GM18520 (cell line): Measurements from ENCODE around the gene NFATC4.
"Not testable (repeated sequence)": the region's sequence is repeated elsewhere in the genome, so short reads cannot be mapped to it uniquely, and the experiment has no call there.

Experiments used
- ATAC-seq: cut with Tn5 transposase; IDR thresholded peaks from one replicate; pipeline ENCODE4 v1.9.1; 2021; ENCODE audit not compliant: unreplicated experiment

Gene NFATC4

DNA sequence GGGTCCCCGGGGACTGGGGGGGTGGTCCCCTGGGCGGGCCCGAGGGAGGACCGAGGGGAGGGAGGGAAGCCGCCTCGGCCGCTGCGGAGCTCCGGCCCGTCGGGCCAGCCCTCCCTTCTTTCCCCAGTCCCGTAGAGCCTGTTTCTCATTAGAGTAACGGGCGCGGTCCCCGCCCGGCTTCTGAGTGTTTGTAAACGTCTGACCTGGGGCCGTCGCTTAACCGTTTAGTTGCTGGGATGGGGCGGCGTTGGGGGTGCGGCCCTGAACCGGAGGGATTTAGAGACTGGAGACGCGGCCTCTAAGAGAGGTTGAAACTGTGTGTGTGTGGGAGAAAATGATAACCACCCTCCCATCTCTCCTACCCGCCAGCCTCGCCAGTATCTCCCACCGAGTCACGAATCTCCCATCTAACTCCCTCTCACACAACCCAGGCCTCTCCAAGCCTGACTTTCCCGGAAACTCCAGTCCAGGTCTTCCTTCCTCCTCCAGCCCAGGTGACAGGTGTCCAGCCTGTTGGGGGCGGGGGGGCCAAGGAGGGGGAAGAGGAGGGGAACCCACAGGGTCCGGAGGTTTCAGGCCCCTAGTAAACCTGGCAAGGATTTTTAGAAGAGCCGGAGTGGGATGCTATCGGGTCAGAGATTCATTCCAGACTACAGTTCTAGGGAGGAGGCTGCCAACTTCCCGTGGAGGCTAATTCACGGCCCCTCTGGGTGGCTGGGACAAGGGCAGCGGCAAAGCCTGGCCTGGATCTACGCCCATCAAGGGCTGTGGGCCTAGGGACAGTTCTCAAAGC, 1.1 kb upstream of the NFATC4 start:
- ATAC-seq = peak; percentile 14

DNA sequence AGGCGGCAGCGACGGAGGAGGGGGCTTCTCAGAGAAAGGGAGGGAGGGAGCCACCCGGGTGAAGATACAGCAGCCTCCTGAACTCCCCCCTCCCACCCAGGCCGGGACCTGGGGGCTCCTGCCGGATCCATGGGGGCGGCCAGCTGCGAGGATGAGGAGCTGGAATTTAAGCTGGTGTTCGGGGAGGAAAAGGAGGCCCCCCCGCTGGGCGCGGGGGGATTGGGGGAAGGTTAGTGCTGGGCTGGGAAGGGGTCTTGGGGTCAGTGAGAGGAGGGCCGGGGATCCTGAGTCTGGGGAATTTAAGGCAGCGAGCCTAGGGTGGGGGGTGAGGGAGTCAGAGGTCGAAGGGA, 203 bp downstream of the NFATC4 start:
- no peak for ATAC-seq

DNA sequence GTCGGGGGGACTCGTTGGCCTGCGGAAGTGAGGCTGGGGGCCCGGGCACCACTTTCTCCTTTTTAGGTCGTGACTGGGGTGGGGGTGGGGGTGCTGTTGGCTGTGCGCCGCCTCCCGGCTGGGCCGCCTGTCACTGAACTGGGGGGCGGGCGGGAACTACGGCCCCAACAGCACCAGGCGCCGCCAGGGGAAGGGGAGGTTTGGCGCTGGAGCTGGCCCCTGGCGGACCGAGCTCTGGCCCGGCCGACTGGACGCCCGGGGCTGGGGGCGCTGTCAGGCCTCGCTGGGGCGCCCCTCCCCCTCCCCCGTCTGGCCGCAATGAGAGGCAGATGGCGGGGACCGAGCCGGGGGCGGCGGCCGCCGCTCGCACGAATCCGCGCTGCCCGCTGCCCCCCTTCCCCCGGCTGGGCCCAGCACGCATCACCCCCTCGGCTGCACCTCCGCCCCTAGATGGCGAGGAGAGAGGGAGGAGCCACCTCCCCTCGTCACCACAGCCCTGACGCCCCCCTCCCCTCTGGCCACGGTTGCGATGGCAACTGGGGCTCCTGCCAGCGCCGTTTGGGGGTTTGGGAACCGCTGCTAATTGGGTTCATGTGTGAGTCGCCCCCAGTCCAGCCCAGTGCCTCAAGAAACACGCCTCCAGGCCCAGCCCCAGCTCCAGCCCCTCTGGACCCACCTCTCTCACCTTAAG, 723 bp downstream of the NFATC4 start:
- ATAC-seq = no peak

DNA sequence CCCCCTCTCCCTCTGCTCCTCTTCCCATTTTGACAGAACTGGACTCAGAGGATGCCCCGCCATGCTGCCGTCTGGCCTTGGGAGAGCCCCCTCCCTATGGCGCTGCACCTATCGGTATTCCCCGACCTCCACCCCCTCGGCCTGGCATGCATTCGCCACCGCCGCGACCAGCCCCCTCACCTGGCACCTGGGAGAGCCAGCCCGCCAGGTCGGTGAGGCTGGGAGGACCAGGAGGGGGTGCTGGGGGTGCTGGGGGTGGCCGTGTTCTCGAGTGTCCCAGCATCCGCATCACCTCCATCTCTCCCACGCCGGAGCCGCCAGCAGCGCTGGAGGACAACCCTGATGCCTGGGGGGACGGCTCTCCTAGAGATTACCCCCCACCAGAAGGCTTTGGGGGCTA, 1.5 kb downstream of the NFATC4 start:
- no peak for ATAC-seq

DNA sequence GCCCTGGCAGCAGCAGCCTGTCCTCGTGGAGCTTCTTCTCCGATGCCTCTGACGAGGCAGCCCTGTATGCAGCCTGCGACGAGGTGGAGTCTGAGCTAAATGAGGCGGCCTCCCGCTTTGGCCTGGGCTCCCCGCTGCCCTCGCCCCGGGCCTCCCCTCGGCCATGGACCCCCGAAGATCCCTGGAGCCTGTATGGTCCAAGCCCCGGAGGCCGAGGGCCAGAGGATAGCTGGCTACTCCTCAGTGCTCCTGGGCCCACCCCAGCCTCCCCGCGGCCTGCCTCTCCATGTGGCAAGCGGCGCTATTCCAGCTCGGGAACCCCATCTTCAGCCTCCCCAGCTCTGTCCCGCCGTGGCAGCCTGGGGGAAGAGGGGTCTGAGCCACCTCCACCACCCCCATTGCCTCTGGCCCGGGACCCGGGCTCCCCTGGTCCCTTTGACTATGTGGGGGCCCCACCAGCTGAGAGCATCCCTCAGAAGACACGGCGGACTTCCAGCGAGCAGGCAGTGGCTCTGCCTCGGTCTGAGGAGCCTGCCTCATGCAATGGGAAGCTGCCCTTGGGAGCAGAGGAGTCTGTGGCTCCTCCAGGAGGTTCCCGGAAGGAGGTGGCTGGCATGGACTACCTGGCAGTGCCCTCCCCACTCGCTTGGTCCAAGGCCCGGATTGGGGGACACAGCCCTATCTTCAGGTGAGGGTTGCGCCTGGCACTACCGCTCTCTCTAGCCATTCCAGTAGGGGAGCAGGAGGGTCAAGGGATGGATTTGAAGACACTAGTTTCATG, 2.1 kb downstream of the NFATC4 start:
- ATAC-seq = no peak

GRCh38 chr14:24370748-24371147, 2.8 kb downstream of the NFATC4 start:
- no peak for ATAC-seq

DNA sequence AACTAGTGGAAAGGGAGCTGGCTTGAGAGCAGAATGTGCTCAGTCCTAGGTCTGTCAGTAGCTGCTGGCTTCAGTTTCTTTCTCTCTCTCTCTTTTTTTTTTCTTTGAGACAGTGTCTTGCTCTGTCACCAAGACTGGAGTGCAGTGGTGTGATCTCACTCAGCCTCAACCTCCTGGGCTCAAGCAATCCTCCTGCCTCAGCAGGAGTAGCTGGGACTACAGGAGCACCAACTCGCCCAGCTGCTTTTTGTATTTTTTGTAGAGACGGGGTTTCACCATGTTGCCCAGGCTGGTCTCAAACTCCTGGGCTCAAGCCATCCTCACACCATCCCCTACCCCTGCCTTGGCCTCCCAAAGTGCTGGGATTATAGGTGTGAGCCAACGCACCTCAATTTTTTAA, 3.6 kb downstream of the NFATC4 start:
- not testable (repeated sequence) for ATAC-seq

- no peak for ATAC-seq
Measured at GRCh38 chr14:24372701-24373416, 4.9 kb downstream of the NFATC4 start.

DNA sequence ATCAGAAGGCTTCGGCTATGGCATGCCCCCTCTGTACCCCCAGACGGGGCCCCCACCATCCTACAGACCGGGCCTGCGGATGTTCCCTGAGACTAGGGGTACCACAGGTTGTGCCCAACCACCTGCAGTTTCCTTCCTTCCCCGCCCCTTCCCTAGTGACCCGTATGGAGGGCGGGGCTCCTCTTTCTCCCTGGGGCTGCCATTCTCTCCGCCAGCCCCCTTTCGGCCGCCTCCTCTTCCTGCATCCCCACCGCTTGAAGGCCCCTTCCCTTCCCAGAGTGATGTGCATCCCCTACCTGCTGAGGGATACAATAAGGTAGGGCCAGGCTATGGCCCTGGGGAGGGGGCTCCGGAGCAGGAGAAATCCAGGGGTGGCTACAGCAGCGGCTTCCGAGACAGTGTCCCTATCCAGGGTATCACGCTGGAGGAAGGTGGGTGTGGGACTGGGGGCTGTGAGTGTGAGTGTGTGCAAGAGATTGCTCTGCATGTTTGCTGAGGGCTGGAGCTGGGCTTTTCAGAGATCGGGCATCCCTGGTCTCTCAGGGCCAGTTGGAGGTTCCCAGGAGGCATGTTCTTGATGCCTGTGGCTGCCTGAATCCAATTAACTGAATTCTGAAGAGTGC, 8.6 kb downstream of the NFATC4 start:
- ATAC-seq = no peak

- no peak for ATAC-seq
Measured at GRCh38 chr14:24377126-24377525, 9.1 kb downstream of the NFATC4 start.

DNA sequence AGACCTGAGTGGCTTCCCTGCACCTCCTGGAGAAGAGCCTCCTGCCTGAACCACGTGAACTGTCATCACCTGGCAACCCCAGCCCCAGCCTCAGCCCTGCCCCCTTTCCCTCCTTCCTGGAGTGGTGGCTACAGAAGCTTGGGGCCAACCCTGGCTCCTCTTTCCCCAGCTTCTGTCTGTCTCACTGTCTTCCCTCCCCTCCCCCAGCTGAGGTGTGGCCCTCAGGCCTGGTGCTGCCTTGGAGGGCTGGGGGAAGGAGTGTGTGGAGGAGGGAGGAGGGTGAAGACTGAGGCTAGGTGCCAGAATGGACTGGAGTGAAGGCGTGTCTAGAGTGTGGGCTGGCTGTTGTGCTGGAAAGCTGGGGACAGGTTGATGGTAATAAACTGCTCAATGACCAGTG, 9.7 kb downstream of the NFATC4 start:
- no peak for ATAC-seq

GRCh38 chr14:24378327-24378726, 10.3 kb downstream of the NFATC4 start:
- ATAC-seq = no peak

- no peak for ATAC-seq
Measured at GRCh38 chr14:24378981-24379906, 11.3 kb downstream of the NFATC4 start.

- no peak for ATAC-seq
Measured at GRCh38 chr14:24379907-24380730, 12.1 kb downstream of the NFATC4 start.

DNA sequence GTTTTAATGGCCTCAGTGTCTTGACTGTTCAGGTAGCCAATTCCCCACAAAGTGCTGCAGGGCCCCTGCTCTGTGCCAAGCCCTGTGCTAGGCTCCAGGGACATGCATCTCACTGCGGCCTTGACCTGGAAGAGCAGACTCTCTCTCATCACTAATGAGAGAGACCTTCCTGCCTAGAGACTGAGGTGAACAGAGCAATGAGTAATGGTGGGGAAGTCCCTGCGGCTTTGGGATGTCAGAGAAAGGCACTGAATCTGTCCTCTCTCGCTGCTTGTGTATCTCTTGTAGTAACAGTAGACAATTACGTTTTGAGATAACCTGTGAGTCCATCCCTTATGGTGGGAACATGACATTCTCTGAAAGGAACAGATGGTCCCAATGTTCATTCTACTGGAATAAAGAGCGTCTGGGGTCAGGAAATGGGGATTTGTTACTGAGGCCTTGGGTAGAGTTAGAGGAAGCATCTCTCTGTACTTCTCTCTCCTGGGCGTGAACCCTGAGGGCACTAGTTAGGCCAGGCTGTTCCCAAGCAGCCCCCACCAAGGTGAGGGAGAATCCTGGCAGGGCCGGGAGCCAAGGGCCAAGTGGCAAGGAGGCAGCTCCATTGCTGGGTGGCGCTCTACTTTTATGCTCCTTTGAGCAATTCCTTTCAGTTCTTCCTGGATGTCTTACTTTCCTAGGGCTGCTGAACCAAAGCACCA, 13.5 kb downstream of the NFATC4 start:
- no peak for ATAC-seq

GRCh38 chr14:24382064-24382371, 14.0 kb downstream of the NFATC4 start:
- no peak for ATAC-seq

DNA sequence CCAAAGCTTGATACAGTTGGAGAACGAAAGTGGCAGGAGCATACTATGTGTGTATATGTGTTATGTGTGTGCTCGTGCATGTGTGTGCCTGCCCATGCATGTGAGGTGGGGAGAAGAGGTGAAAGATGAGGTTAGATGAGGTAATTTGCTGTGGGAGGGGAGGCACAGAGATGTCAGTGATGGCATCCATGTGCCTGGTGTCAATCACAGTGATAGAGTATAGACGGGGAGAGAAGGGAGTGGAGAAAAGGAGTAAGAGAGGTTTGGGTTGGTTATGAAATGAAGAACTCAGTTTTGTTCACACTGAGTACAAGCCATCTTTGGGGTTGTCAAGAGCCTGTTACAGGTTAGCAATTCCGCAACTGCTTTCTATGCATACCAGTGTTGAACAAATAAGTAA, 16.2 kb downstream of the NFATC4 start:
- ATAC-seq = no peak

DNA sequence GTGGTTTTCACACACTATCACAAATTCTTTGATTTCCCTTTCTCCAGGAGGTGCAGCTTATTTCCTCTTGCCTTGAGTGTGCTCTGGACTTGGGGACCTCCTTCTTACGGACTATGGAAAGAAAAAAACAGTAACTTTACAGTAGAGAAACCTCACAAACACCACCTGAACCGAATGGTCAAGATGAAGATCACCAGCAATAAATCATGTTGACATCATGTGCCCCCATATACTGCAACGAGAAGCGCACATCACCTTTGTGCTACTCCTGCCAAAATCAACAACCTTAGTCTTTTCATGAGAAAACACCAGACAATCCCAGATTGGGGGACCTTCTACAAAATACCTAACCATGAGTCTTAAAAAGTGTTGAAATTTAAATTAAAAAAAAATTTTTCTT, 17.5 kb downstream of the NFATC4 start:
- ATAC-seq = no peak

DNA sequence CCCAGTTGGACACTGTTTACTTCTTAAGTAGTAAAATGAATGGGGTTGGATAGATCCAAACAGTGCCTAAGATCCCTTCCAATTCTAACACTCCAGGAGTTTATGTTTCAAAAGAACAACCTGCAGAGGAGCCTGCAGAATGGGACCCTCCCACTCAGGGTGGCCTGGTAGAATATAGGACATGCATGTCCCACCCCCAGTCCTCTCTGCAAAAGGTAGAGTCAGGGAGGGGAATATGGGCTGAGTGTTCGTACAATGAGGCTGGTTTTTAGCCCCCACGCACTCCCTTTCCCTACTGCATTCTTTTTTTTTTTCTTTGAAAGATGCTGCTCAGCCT, 19.0 kb downstream of the NFATC4 start:
- no peak for ATAC-seq
